Stimulated activated naive B cell treated with anti-CD40 and anti-IgM and Interleukin-4, amounts not matched to agents 10 μg/mL and 1 μg/mL and 100 μg/mL, for 72 hours (primary cell): ENCODE data around the gene RREB1.

Experiments used
- ATAC-seq, 2 donors: fragments of 150-1000 bp; cut with Tn5 transposase; replicated peaks; 2 replicates each; pipeline ENCODE4 v1.10.0; 2021; ENCODE audit warnings: moderate library complexity in 1 of 2
- DNase-seq: peaks from one replicate; pipeline ENCODE4 v3.0.0; 2021
- H3K27ac Mint-ChIP-seq: one replicate; pipeline ENCODE4 v1.8.0; 2022; ENCODE audit warnings: mild to moderate bottlenecking, mixed read lengths
- H3K27me3 Mint-ChIP-seq, 2 donors: one replicate each; pipeline ENCODE4 v1.8.0; 2022; ENCODE audit warnings: mixed read lengths in 2 of 2
- H3K36me3 Mint-ChIP-seq, 2 donors: one replicate each; pipeline ENCODE4 v1.8.0; 2022; ENCODE audit warnings: mixed read lengths in 2 of 2, mild to moderate bottlenecking in 1 of 2
- H3K4me1 Mint-ChIP-seq, 2 donors: one replicate each; pipeline ENCODE4 v1.8.0; 2022; ENCODE audit warnings: mixed read lengths in 2 of 2, mild to moderate bottlenecking in 1 of 2
- H3K4me3 Mint-ChIP-seq, 2 donors: one replicate each; pipeline ENCODE4 v1.8.0; 2022; ENCODE audit warnings: mild to moderate bottlenecking in 2 of 2, mixed read lengths in 2 of 2, moderate library complexity in 1 of 2
- H3K9me3 Mint-ChIP-seq, 2 donors: one replicate each; pipeline ENCODE4 v1.8.0; 2022; ENCODE audit warnings: mixed read lengths in 2 of 2, mild to moderate bottlenecking in 1 of 2

The RREB1 gene

GRCh38 chr6:7107578-7108195 is at the start of gene RREB1:
Gene RREB1 (plus strand): TSS chr6:7107961. CDS start chr6:7181912, 73,951 bp downstream.
- H3K4me3 Mint-ChIP-seq, result peak within 1 kb of the TSS; percentile 93 to 96
- no peaks in the 10 kb centered on the region for H3K27me3 Mint-ChIP-seq
- H3K36me3 Mint-ChIP-seq, result peaks cover 4% of the 10 kb centered on the region in 2 donors
- peaks cover 25 to 37% of the 10 kb centered on the region in 2 donors for H3K4me1 Mint-ChIP-seq
- peak; percentile 59 for DNase-seq
- no peaks in the 10 kb centered on the region for H3K9me3 Mint-ChIP-seq
- peak within 1 kb of the TSS; percentile 98 for H3K27ac Mint-ChIP-seq
- peak; percentile 71 to 73 for ATAC-seq

- H3K27ac Mint-ChIP-seq, result no peak overlapping the region
- no peaks in the 10 kb centered on the region for H3K36me3 Mint-ChIP-seq
- peaks cover 6 to 12% of the 10 kb centered on the region in 2 donors for H3K4me1 Mint-ChIP-seq
- H3K9me3 Mint-ChIP-seq, result no peaks in the 10 kb centered on the region
- ATAC-seq (no peak), DNase-seq (no peak)
- H3K4me3 Mint-ChIP-seq, result no peak overlapping the region
- no peaks in the 10 kb centered on the region for H3K27me3 Mint-ChIP-seq
Measured at GRCh38 chr6:7058250-7058923, 49.4 kb upstream of the RREB1 start.

- no peak overlapping the region for H3K27ac Mint-ChIP-seq
- DNase-seq (no peak), ATAC-seq (no peak)
- no peaks in the 10 kb centered on the region for H3K27me3 Mint-ChIP-seq
- no peaks in the 10 kb centered on the region for H3K36me3 Mint-ChIP-seq
- H3K4me3 Mint-ChIP-seq, result no peak overlapping the region
- peaks cover 6 to 12% of the 10 kb centered on the region in 2 donors for H3K4me1 Mint-ChIP-seq
- H3K9me3 Mint-ChIP-seq, result no peaks in the 10 kb centered on the region
Measured at GRCh38 chr6:7060769-7061516, 46.8 kb upstream of the RREB1 start.

- no peak overlapping the region for H3K27ac Mint-ChIP-seq
- no peaks in the 10 kb centered on the region for H3K4me1 Mint-ChIP-seq
- no peak overlapping the region for H3K4me3 Mint-ChIP-seq
- H3K9me3 Mint-ChIP-seq, result no peaks in the 10 kb centered on the region
- DNase-seq (no peak), ATAC-seq (no peak)
- H3K36me3 Mint-ChIP-seq, result no peaks in the 10 kb centered on the region
- no peaks in the 10 kb centered on the region for H3K27me3 Mint-ChIP-seq
Measured at GRCh38 chr6:7062451-7063162, 45.2 kb upstream of the RREB1 start.

GRCh38 chr6:7067305-7067704 is 40.5 kb upstream of the RREB1 start:
- Mint-ChIP-seq H3K27ac (peak overlapping the region; percentile 44), H3K27me3 (no peaks in the 10 kb centered on the region), H3K9me3 (no peaks in the 10 kb centered on the region), H3K36me3 (no peaks in the 10 kb centered on the region), H3K4me3 (no peak overlapping the region), H3K4me1 (no peaks in the 10 kb centered on the region)
- ATAC-seq (no peak), DNase-seq (no peak)

- H3K27me3 Mint-ChIP-seq, result no peaks in the 10 kb centered on the region
- peaks cover 6 to 16% of the 10 kb centered on the region in 2 donors for H3K4me1 Mint-ChIP-seq
- no peak overlapping the region for H3K4me3 Mint-ChIP-seq
- no peak overlapping the region for H3K27ac Mint-ChIP-seq
- no peaks in the 10 kb centered on the region for H3K36me3 Mint-ChIP-seq
- DNase-seq, result no peak
- ATAC-seq, result no peak
- H3K9me3 Mint-ChIP-seq, result no peaks in the 10 kb centered on the region
Measured at GRCh38 chr6:7071405-7071804, 36.4 kb upstream of the RREB1 start.

GRCh38 chr6:7073082-7073820 is 34.5 kb upstream of the RREB1 start:
- H3K27ac Mint-ChIP-seq, result peak overlapping the region; percentile 67
- peaks cover 6 to 18% of the 10 kb centered on the region in 2 donors for H3K4me1 Mint-ChIP-seq
- H3K9me3 Mint-ChIP-seq, result no peaks in the 10 kb centered on the region
- ATAC-seq, result peak in 1 of 2 donors; percentile 62
- H3K4me3 Mint-ChIP-seq, result peak overlapping the region; percentile 1 to 52
- no peaks in the 10 kb centered on the region for H3K36me3 Mint-ChIP-seq
- no peak for DNase-seq
- no peaks in the 10 kb centered on the region for H3K27me3 Mint-ChIP-seq

GRCh38 chr6:7073821-7074525 is 33.8 kb upstream of the RREB1 start:
- no peaks in the 10 kb centered on the region for H3K27me3 Mint-ChIP-seq
- H3K4me3 Mint-ChIP-seq, result peak overlapping the region; percentile 17 to 65
- no peaks in the 10 kb centered on the region for H3K9me3 Mint-ChIP-seq
- H3K36me3 Mint-ChIP-seq, result no peaks in the 10 kb centered on the region
- H3K27ac Mint-ChIP-seq, result peak overlapping the region; percentile 82
- H3K4me1 Mint-ChIP-seq, result peaks cover 11 to 25% of the 10 kb centered on the region in 2 donors
- DNase-seq, result peak; percentile 73
- peak; percentile 100 for ATAC-seq

GRCh38 chr6:7074870-7075269 is 32.9 kb upstream of the RREB1 start:
- Mint-ChIP-seq H3K36me3 (no peaks in the 10 kb centered on the region), H3K4me1 (peaks cover 11 to 25% of the 10 kb centered on the region in 2 donors), H3K27ac (no peak overlapping the region), H3K4me3 (no peak overlapping the region), H3K9me3 (no peaks in the 10 kb centered on the region), H3K27me3 (no peaks in the 10 kb centered on the region)
- no peak for ATAC-seq
- DNase-seq, result no peak

- DNase-seq (no peak), ATAC-seq (no peak)
- Mint-ChIP-seq H3K4me1 (peaks cover 11 to 25% of the 10 kb centered on the region in 2 donors), H3K4me3 (no peak overlapping the region), H3K27me3 (no peaks in the 10 kb centered on the region), H3K9me3 (no peaks in the 10 kb centered on the region), H3K36me3 (no peaks in the 10 kb centered on the region), H3K27ac (no peak overlapping the region)
Measured at GRCh38 chr6:7075341-7076000, 32.3 kb upstream of the RREB1 start.

GRCh38 chr6:7077856-7078255 is 29.9 kb upstream of the RREB1 start:
- Mint-ChIP-seq H3K27ac (no peak overlapping the region), H3K36me3 (no peaks in the 10 kb centered on the region), H3K9me3 (no peaks in the 10 kb centered on the region), H3K4me3 (no peak overlapping the region), H3K27me3 (no peaks in the 10 kb centered on the region), H3K4me1 (peaks cover 11 to 22% of the 10 kb centered on the region in 2 donors)
- DNase-seq, result no peak
- no peak for ATAC-seq

- peaks cover 8 to 14% of the 10 kb centered on the region in 2 donors for H3K4me1 Mint-ChIP-seq
- no peak overlapping the region for H3K4me3 Mint-ChIP-seq
- DNase-seq, result no peak
- H3K36me3 Mint-ChIP-seq, result no peaks in the 10 kb centered on the region
- ATAC-seq, result no peak
- H3K27me3 Mint-ChIP-seq, result no peaks in the 10 kb centered on the region
- peak overlapping the region; percentile 65 for H3K27ac Mint-ChIP-seq
- H3K9me3 Mint-ChIP-seq, result no peaks in the 10 kb centered on the region
Measured at GRCh38 chr6:7078856-7079255, 28.9 kb upstream of the RREB1 start.

- no peak overlapping the region for H3K27ac Mint-ChIP-seq
- ATAC-seq (no peak), DNase-seq (no peak)
- no peaks in the 10 kb centered on the region for H3K36me3 Mint-ChIP-seq
- H3K4me1 Mint-ChIP-seq, result peaks cover 5 to 9% of the 10 kb centered on the region in 2 donors
- H3K4me3 Mint-ChIP-seq, result no peak overlapping the region
- H3K27me3 Mint-ChIP-seq, result no peaks in the 10 kb centered on the region
- no peaks in the 10 kb centered on the region for H3K9me3 Mint-ChIP-seq
Measured at GRCh38 chr6:7080311-7080710, 27.4 kb upstream of the RREB1 start.
